ENCODE measurements around the gene ADTRP.

DNA sequence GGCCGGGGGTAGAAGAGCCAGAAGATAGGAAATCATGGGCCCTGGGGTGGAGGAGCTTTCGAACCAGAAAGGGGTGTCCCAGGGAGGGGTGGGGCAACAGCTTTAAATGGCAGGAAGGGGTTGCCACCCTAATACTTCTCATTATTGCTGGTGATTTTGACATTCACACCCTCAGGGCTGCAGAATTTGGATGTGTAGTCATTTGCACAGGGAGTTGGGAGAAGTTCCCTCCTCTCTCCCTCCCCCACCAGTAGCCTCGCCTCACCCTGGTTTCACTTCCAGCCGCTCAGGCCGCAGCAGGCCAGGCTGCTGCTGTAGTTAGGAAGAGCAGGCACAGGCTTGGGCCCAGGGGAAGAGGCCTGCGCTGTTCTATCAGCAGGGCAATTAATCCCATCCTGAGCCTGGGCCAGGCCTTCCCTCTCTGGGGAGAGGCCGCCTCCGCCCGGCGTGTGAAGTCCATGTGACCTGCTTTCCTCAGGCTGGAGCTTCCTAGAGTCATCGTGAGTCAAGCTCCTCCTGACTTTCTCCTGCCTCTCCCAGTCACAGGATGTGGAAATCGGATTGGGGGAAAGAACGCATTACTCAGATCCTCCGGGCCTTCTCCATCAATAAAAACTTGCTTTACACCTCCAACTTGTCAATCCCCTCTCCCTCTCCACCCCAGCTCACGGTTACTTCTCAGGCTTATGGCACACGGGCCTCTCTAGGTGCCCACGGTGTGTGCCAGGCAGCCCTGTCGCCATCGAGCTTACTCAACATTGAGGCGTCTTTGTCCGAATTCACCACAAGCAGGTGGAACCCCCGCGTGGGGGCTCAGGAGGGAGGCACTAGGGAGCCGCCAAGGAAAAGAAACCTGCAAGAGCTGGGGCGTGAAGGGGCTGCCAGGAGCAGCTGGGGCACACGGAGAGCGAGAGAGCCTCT is 7.8 kb downstream of the ADTRP start:
- TF ChIP-seq, protein P1, sequence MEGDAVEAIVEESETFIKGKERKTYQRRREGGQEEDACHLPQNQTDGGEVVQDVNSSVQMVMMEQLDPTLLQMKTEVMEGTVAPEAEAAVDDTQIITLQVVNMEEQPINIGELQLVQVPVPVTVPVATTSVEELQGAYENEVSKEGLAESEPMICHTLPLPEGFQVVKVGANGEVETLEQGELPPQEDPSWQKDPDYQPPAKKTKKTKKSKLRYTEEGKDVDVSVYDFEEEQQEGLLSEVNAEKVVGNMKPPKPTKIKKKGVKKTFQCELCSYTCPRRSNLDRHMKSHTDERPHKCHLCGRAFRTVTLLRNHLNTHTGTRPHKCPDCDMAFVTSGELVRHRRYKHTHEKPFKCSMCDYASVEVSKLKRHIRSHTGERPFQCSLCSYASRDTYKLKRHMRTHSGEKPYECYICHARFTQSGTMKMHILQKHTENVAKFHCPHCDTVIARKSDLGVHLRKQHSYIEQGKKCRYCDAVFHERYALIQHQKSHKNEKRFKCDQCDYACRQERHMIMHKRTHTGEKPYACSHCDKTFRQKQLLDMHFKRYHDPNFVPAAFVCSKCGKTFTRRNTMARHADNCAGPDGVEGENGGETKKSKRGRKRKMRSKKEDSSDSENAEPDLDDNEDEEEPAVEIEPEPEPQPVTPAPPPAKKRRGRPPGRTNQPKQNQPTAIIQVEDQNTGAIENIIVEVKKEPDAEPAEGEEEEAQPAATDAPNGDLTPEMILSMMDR (conservative IDR thresholded peaks at IDR 0.05 in 1 of 2, IDR thresholded peaks at IDR 0.05 in 1 of 2; ENCODE audit: low read depth in 1 of 2, low read length in 2 of 2), result no peak
- TF ChIP-seq EZH2 (IDR thresholded peaks at IDR 0.05; ENCODE audit: low read length, missing control alignments), result no peak
